ENCODE results near the gene CTCF.

CTCF gene

DNA sequence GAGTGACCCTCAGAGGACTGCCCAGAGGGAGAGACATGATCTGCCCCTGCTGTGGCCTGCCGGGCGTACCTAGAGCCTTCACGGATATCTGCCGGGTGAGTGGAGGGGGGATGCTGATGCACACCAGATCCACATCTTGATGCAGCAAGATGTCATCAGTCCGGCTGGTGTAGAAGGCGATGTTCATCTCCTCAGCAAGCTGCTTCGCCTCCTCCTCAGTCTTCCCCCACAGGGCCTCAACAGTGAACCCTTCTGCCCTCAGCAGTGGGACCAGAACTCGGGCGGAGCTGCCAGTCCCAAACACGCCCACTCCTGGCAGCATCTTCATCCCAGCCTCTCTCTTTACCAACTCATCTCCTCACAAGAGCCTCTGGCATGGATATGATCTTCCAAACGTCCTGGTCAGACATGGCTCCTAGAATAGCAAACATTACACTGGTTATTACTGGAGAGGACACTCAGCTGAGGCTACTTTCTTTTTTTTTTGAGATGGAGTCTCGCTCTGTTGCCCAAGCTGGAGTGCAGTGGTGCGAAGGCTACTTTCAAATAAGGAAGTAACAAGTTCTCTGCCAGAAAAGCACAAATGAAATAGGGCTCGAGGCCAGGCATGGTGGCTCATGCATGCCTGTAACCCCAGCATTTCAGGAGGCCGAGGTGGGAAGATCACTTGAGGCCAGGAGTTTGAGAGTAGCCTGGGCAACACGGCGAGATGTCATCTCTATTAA is 123.2 kb downstream of the CTCF start:
- no peak for DNase-seq (ENCODE audit: low read depth)

Data from amniotic epithelial cell (primary cell).